PC-3 (cell line): ENCODE results near the gene PSMD14. TPM values are rescaled to one million over a fixed set of nuclear protein-coding genes. Genes with fewer than 3 reads are reported as not detected.

Experiments
- ATAC-seq: fragments of 200-7000 bp; cut with Tn5 transposase; 2 replicates; pipeline ENCODE4 v1.9.1; 2020; ENCODE audit warnings: mild to moderate bottlenecking, moderate library complexity
- BruUV-seq: library from RNA; stranded (reverse); fragments of 400-500 nt; replicated peaks from 2 replicates; lab custom pipeline; 2021; lab: Mats Ljungman, UMichigan
- CTCF ChIA-PET: fragments of 300-600 bp; sonication (Branson Sonifier 250); formaldehyde crosslinking; loops from one replicate; lab custom pipeline; 2022; ENCODE audit warnings: antibody characterized with exemption; lab: Charles Lee
- POLR2A ChIA-PET: fragments of 300-600 bp; sonication (Branson Sonifier 250); formaldehyde crosslinking; loops from one replicate; lab custom pipeline; 2022; ENCODE audit warnings: antibody characterized with exemption; ENCODE audit not compliant: unreplicated experiment; lab: Charles Lee
- DNase-seq: peaks from one replicate; pipeline ENCODE4 v3.0.0-alpha.2; 2015
- H2AFZ ChIP-seq: fragments of 300-600 bp; sonication (generic); 2 replicates; pipeline ENCODE4 v1.6.0; 2016; ENCODE audit warnings: antibody characterized with exemption, low read length
- H3F3A ChIP-seq: fragments of 300-600 bp; sonication (generic); one replicate; pipeline ENCODE4 v1.6.0; 2017; ENCODE audit warnings: antibody characterized with exemption, low read length, control low read depth, mild to moderate bottlenecking; ENCODE audit not compliant: unreplicated experiment
- H3K27ac ChIP-seq: fragments of 300-600 bp; sonication (generic); 2 replicates; pipeline ENCODE4 v1.5.1; 2016; ENCODE audit warnings: mild to moderate bottlenecking, low read length
- H3K27me3 ChIP-seq: fragments of 300-600 bp; sonication (generic); 2 replicates; pipeline ENCODE4 v1.6.1; 2016; ENCODE audit warnings: low read length, mixed read lengths
- H3K36me3 ChIP-seq: fragments of 300-600 bp; sonication (generic); 2 replicates; pipeline ENCODE4 v1.6.1; 2016; ENCODE audit warnings: low read depth, mixed run types, low read length, mixed read lengths
- H3K4me1 ChIP-seq: fragments of 300-600 bp; sonication (generic); 2 replicates; pipeline ENCODE4 v1.5.1; 2016; ENCODE audit warnings: low read length; ENCODE audit not compliant: insufficient read depth
- H3K4me2 ChIP-seq: fragments of 300-600 bp; sonication (generic); 2 replicates; pipeline ENCODE4 v1.6.0; 2016; ENCODE audit warnings: low read length
- H3K4me3 ChIP-seq: fragments of 300-600 bp; sonication (generic); 2 replicates; pipeline ENCODE4 v1.5.1; 2016; ENCODE audit warnings: mild to moderate bottlenecking, low read length, mixed read lengths
- H3K79me2 ChIP-seq: fragments of 300-600 bp; sonication (generic); 2 replicates; pipeline ENCODE4 v1.6.1; 2017; ENCODE audit warnings: low read length, mixed read lengths
- H3K9ac ChIP-seq: fragments of 300-600 bp; sonication (generic); 2 replicates; pipeline ENCODE4 v1.6.0; 2016; ENCODE audit warnings: mild to moderate bottlenecking, low read length
- H3K9me2 ChIP-seq: fragments of 300-600 bp; sonication (generic); replicated peaks from 2 replicates; pipeline ENCODE4 v1.6.1; 2016; ENCODE audit warnings: mixed run types, low read length, mixed read lengths
- H3K9me3 ChIP-seq: fragments of 300-600 bp; sonication (generic); 2 replicates; pipeline ENCODE4 v1.6.1; 2016; ENCODE audit warnings: low read length, mixed read lengths
- H4K20me1 ChIP-seq: fragments of 300-600 bp; sonication (generic); 2 replicates; pipeline ENCODE4 v1.6.1; 2016; ENCODE audit warnings: low read length, mixed read lengths
- EZH2 ChIP-seq: fragments of 300-600 bp; sonication (generic); IDR thresholded peaks from one replicate; pipeline ENCODE4 v1.6.1; 2017; ENCODE audit warnings: antibody characterized with exemption, mild to moderate bottlenecking, low read length; ENCODE audit not compliant: unreplicated experiment
- EZH2phosphoT487 ChIP-seq: fragments of 300-600 bp; sonication (generic); IDR thresholded peaks from 2 replicates; pipeline ENCODE4 v1.6.1; 2018; ENCODE audit warnings: mild to moderate bottlenecking, antibody characterized with exemption, low read length, borderline replicate concordance
- intact Hi-C: fragments of 100-400 bp; cut with micrococcal nuclease; formaldehyde crosslinking; loops from 2 replicates; pipeline ENCODE4 v1.9.0; 2023
- total RNA-seq: library from RNA; depleted of rRNA; stranded (reverse); fragments of >200 nt; gene quantifications from 2 replicates; pipeline ENCODE4 v1.2.3, GENCODE V29; 2014
- TF ChIP-seq, protein P1 (sequence below): fragments of 300-600 bp; sonication (generic); conservative IDR thresholded peaks from 2 replicates; pipeline ENCODE4 v1.5.1; 2017; ENCODE audit warnings: antibody characterized with exemption, low read depth, mild to moderate bottlenecking, low read length

PSMD14 gene
- total RNA-seq, 1 experiment from 2014 or later, result 151 TPM

DNA sequence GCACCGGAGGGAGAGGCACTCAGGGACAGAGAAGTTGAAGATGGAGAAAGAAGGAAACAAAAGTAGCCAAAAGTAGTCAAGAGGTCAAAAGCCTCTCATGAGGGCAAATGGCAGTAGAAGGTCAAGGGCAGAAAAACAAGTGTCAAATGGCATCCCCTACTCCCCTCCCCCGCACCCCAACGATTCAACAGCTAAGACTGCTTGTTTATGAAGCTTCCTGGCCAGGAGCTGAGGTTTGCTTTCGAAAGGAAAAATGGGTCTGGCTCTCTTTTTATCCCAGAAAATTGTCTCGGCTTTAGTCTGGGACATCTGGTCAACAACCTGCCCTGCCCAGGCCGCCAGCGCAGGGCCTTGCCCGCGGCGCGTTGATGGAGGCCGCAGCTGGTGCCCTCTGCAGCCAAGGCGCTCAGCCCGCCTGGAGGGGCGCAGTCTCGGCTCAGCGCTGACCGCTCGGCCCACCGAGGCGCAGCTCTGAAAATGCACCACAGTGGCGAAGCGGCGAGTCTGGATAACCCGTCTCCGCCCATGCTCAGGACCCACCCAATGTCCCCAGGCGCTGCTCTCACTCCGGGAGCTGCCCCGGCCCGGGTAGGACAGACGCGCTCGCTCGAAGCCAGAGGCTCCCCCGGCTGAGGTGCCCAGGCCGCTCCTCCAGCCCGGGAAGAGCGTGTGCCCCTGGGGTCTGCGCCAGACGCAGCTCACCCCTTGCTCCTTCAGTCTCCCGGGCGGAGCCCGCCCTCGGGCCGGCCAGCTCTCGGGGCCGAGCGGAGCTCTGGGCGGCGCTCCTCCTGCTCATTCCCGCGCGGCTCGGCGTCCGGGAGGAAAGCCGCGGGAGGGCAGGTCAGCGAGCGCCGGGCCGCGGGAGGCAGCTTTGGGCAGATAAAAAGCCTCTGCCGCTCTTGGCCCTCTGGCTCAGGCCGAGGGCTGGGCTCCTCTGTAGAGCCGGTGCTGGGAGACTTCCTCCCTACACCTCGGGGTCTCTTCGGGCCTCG, 106.1 kb downstream of the PSMD14 start:
- H3K36me3 ChIP-seq, result peaks cover 7% of the 10 kb centered on the region; the same call in 1 of the 2 replicates
- ChIA-PET POLR2A (no interaction called here), CTCF (no interaction called here)
- H2AFZ ChIP-seq, result peak overlapping the region; percentile 96
- H3K27me3 ChIP-seq, result no peaks in the 10 kb centered on the region
- no TSS peak for BruUV-seq
- no peaks in the 10 kb centered on the region for H3F3A ChIP-seq
- no peaks in the 10 kb centered on the region for H3K79me2 ChIP-seq
- H3K27ac ChIP-seq, result no peak overlapping the region
- intact Hi-C loops, result loop anchor here (2.0 to 10.0 kb wide), 4 partner anchors 106 to 530 kb away; partner anchors contain the start of gene PSMD14
- H4K20me1 ChIP-seq, result no peaks in the 10 kb centered on the region
- H3K4me2 ChIP-seq, result peak overlapping the region; percentile 93
- DNase-seq (peak; percentile 57), ATAC-seq (peak; percentile 77)
- TF ChIP-seq EZH2 (no peak), EZH2phosphoT487 (no peak)
- TF ChIP-seq, protein P1, sequence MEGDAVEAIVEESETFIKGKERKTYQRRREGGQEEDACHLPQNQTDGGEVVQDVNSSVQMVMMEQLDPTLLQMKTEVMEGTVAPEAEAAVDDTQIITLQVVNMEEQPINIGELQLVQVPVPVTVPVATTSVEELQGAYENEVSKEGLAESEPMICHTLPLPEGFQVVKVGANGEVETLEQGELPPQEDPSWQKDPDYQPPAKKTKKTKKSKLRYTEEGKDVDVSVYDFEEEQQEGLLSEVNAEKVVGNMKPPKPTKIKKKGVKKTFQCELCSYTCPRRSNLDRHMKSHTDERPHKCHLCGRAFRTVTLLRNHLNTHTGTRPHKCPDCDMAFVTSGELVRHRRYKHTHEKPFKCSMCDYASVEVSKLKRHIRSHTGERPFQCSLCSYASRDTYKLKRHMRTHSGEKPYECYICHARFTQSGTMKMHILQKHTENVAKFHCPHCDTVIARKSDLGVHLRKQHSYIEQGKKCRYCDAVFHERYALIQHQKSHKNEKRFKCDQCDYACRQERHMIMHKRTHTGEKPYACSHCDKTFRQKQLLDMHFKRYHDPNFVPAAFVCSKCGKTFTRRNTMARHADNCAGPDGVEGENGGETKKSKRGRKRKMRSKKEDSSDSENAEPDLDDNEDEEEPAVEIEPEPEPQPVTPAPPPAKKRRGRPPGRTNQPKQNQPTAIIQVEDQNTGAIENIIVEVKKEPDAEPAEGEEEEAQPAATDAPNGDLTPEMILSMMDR, result 0 out of 2 replicates have a peak, but pooled peaks have one; percentile 9
- no peaks in the 10 kb centered on the region for H3K9me2 ChIP-seq
- H3K9ac ChIP-seq, result peak overlapping the region; percentile 39
- H3K4me1 ChIP-seq, result peaks cover 19% of the 10 kb centered on the region
- H3K9me3 ChIP-seq, result no peaks in the 10 kb centered on the region
- peak overlapping the region; percentile 65 for H3K4me3 ChIP-seq

DNA sequence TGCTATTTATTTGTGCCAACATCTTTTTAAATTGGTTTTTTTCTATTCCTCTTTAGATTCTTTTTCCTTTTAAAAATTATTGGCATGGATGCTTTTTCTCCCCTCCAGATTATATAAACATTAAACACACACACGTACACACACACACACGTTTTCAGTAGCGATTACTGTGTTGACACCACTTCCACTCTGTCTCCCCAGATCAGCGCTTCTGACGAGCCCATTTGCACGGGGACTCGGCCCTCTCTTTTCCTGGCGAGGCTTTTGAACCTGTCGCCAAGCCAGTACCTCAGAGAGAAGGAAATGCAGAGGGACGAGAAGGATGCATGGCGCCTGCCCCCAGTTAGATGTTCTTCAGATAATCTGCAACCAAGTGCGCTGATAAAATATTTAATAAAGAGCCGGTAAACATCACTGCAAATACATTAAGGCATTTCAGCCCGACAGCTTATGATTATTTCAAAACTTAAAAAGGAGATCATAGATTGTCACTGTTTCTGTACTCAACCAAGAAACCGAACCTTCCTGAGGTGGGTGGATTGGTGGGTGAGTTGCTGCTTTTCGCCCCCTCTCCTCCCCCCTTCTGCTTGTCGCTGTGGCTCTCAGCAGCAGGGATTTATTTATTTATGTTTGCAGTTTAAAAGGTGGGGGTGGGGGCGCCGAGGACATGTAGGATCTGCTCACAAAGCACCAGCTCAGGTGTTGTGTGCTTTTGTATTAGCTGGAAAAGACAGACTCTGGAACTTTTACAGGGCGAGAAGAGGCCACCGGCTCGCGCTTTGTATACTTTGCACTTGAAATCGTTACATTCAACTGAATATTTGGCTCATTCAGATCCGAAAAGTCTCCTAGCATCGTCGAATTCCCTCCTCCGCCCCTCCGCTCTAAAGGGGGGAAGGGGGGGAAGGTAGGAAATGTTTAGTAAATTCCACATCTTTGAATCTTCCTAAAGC, 107.1 kb downstream of the PSMD14 start:
- ChIA-PET POLR2A (no interaction called here), CTCF (no interaction called here)
- Histone ChIP-seq H3K36me3 (peaks cover 7% of the 10 kb centered on the region; the same call in 1 of the 2 replicates), H2AFZ (peak overlapping the region; percentile 96), H3K4me3 (peak overlapping the region; percentile 65), H3K9me2 (no peaks in the 10 kb centered on the region), H3F3A (no peaks in the 10 kb centered on the region), H3K27me3 (no peaks in the 10 kb centered on the region), H3K4me1 (peaks cover 19% of the 10 kb centered on the region), H3K4me2 (peak overlapping the region; percentile 93), H3K9ac (peak overlapping the region; percentile 39), H3K79me2 (no peaks in the 10 kb centered on the region), H4K20me1 (no peaks in the 10 kb centered on the region), H3K9me3 (no peaks in the 10 kb centered on the region), H3K27ac (no peak overlapping the region)
- DNase-seq, result peak; percentile 31
- TF ChIP-seq, protein P1, result no peak
- TF ChIP-seq EZH2phosphoT487, result no peak
- TF ChIP-seq EZH2, result no peak
- no TSS peak for BruUV-seq
- ATAC-seq, result peak; percentile 34
- intact Hi-C loops, result loop anchor here (2.0 to 10.0 kb wide), 3 partner anchors 107 to 529 kb away; partner anchors contain the start of gene PSMD14
